HCT116 (cell line): ENCODE measurements around the gene TACC2.

Source experiments
- CEBPB ChIP-seq: IDR thresholded peaks from 2 replicates; pipeline ENCODE4 v1.6.1; 2012; ENCODE audit warnings: low read depth
- EGR1 ChIP-seq: IDR thresholded peaks from 2 replicates; pipeline ENCODE4 v1.6.1; 2012; ENCODE audit warnings: low read depth
- EZH2 ChIP-seq: fragments of 200-600 bp; sonication (generic); IDR thresholded peaks from 2 replicates; pipeline ENCODE4 v1.6.1; 2017; ENCODE audit warnings: antibody characterized with exemption, mixed run types
- JUND ChIP-seq: IDR thresholded peaks from 2 replicates; pipeline ENCODE4 v1.6.1; 2012
- POLR2A ChIP-seq: IDR thresholded peaks from 2 replicates; pipeline ENCODE4 v1.7.0; 2011; ENCODE audit warnings: borderline replicate concordance; ENCODE audit not compliant: insufficient read depth, insufficient read length; ENCODE audit errors: extremely low read depth
- POLR2AphosphoS5 ChIP-seq: IDR thresholded peaks from 2 replicates; pipeline ENCODE4 v1.6.1; 2011; ENCODE audit warnings: mild to moderate bottlenecking, low read depth, low read length, moderate library complexity
- TCF7L2 ChIP-seq: IDR thresholded peaks from 2 replicates; pipeline ENCODE4 v1.7.0; 2011; ENCODE audit warnings: borderline replicate concordance, inconsistent platforms; ENCODE audit not compliant: insufficient read depth, insufficient read length; ENCODE audit errors: extremely low read depth
- ZFX ChIP-seq: fragments of 450-650 bp; IDR thresholded peaks from 2 replicates; pipeline ENCODE4 v1.6.1; 2017
- ZNF274 ChIP-seq: fragments of 200-500 bp; sonication (Bioruptor generic); IDR thresholded peaks from 2 replicates; pipeline ENCODE4 v1.6.1; 2014; ENCODE audit warnings: mild to moderate bottlenecking, low read depth, low read length, inconsistent platforms
- TF ChIP-seq, protein P1 (sequence below), 3 experiments: fragments of 200-600 bp in 1 of 3; sonication (generic) in 1 of 3; IDR thresholded peaks in 2 of 3; conservative IDR thresholded peaks in 1 of 3; 2 replicates each; pipeline ENCODE4 v1.5.1; 2012 to 2017; ENCODE audit warnings: low read depth in 2 of 3, low read length in 2 of 3, antibody characterized with exemption in 1 of 3, borderline replicate concordance in 1 of 3, control low read depth in 1 of 3, mild to moderate bottlenecking in 1 of 3, mixed read lengths in 1 of 3, mixed run types in 1 of 3, moderate library complexity in 1 of 3; ENCODE audit not compliant: insufficient read depth in 1 of 3
- TF ChIP-seq, protein P2 (sequence below): IDR thresholded peaks from 2 replicates; pipeline ENCODE4 v1.6.1; 2012; ENCODE audit warnings: low read depth
- TF ChIP-seq, protein P3 (sequence below): IDR thresholded peaks from 2 replicates; pipeline ENCODE4 v1.6.1; 2012
- TF ChIP-seq, protein P4 (sequence below): IDR thresholded peaks from 2 replicates; pipeline ENCODE4 v1.6.1; 2011; ENCODE audit warnings: mild to moderate bottlenecking, low read length, moderate library complexity; ENCODE audit not compliant: insufficient replicate concordance; ENCODE audit errors: extremely low read depth

DNA sequence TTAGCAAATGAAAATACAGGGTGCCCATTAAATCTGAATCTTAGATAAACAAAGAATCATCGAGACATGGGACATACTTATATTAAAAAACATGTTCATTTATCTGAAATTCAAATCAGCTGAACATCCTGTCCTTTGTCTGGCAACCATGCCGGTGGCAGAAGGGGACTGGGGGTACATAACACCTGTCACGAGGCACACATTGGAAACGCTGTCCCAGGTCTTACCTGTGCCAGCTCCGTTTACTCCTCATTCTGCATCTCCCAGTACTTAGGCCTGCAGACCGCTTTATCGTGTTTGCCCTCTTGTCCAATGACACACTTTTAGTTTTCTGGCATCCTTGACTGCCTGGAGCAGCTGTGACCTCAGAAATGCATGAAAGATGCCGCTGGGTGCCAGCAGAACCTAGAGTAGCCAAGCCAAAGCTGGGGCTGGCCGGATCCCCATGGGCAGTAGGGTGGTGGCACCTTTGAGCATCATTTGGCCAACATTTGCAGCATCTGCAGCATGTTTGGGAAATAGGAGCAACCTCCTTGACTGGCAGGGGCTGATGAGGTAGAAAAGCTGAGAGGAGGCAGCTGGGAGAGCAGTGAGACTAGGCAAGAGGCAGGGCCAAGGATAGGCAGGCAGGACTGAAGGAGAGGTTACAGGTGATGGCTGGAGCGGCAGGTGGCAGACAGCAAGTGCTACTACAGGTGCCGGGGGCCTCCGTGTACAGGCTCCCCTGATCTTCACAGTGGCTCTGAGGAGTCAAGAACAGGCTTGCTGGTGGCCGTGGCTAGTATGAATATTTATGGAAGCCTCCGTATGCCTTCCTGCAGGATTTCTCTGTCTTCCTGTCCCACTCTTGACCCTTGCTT, 219.8 kb downstream of the TACC2 start:
- TF ChIP-seq, protein P1, sequence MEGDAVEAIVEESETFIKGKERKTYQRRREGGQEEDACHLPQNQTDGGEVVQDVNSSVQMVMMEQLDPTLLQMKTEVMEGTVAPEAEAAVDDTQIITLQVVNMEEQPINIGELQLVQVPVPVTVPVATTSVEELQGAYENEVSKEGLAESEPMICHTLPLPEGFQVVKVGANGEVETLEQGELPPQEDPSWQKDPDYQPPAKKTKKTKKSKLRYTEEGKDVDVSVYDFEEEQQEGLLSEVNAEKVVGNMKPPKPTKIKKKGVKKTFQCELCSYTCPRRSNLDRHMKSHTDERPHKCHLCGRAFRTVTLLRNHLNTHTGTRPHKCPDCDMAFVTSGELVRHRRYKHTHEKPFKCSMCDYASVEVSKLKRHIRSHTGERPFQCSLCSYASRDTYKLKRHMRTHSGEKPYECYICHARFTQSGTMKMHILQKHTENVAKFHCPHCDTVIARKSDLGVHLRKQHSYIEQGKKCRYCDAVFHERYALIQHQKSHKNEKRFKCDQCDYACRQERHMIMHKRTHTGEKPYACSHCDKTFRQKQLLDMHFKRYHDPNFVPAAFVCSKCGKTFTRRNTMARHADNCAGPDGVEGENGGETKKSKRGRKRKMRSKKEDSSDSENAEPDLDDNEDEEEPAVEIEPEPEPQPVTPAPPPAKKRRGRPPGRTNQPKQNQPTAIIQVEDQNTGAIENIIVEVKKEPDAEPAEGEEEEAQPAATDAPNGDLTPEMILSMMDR (IDR thresholded peaks at IDR 0.05 in 2 of 3, conservative IDR thresholded peaks at IDR 0.05 in 1 of 3; ENCODE audit: borderline replicate concordance in 1 of 3, insufficient read depth in 1 of 3, low read depth in 2 of 3, low read length in 2 of 3), result no peak
- no peak for TF ChIP-seq POLR2AphosphoS5
- TF ChIP-seq, protein P2, sequence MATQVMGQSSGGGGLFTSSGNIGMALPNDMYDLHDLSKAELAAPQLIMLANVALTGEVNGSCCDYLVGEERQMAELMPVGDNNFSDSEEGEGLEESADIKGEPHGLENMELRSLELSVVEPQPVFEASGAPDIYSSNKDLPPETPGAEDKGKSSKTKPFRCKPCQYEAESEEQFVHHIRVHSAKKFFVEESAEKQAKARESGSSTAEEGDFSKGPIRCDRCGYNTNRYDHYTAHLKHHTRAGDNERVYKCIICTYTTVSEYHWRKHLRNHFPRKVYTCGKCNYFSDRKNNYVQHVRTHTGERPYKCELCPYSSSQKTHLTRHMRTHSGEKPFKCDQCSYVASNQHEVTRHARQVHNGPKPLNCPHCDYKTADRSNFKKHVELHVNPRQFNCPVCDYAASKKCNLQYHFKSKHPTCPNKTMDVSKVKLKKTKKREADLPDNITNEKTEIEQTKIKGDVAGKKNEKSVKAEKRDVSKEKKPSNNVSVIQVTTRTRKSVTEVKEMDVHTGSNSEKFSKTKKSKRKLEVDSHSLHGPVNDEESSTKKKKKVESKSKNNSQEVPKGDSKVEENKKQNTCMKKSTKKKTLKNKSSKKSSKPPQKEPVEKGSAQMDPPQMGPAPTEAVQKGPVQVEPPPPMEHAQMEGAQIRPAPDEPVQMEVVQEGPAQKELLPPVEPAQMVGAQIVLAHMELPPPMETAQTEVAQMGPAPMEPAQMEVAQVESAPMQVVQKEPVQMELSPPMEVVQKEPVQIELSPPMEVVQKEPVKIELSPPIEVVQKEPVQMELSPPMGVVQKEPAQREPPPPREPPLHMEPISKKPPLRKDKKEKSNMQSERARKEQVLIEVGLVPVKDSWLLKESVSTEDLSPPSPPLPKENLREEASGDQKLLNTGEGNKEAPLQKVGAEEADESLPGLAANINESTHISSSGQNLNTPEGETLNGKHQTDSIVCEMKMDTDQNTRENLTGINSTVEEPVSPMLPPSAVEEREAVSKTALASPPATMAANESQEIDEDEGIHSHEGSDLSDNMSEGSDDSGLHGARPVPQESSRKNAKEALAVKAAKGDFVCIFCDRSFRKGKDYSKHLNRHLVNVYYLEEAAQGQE, result no peak
- TF ChIP-seq JUND, result no peak
- no peak for TF ChIP-seq ZFX
- no peak for TF ChIP-seq EGR1
- TF ChIP-seq, protein P3, sequence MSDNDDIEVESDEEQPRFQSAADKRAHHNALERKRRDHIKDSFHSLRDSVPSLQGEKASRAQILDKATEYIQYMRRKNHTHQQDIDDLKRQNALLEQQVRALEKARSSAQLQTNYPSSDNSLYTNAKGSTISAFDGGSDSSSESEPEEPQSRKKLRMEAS, result no peak
- no peak for TF ChIP-seq ZNF274
- TF ChIP-seq POLR2A, result no peak
- TF ChIP-seq, protein P4, sequence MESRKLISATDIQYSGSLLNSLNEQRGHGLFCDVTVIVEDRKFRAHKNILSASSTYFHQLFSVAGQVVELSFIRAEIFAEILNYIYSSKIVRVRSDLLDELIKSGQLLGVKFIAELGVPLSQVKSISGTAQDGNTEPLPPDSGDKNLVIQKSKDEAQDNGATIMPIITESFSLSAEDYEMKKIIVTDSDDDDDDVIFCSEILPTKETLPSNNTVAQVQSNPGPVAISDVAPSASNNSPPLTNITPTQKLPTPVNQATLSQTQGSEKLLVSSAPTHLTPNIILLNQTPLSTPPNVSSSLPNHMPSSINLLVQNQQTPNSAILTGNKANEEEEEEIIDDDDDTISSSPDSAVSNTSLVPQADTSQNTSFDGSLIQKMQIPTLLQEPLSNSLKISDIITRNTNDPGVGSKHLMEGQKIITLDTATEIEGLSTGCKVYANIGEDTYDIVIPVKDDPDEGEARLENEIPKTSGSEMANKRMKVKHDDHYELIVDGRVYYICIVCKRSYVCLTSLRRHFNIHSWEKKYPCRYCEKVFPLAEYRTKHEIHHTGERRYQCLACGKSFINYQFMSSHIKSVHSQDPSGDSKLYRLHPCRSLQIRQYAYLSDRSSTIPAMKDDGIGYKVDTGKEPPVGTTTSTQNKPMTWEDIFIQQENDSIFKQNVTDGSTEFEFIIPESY, result no peak
- TF ChIP-seq TCF7L2, result no peak
- TF ChIP-seq EZH2, result no peak
- TF ChIP-seq CEBPB, result no peak
